GM12874 (cell line): ENCODE measurements around the gene BAAT.

Source experiments
- TF ChIP-seq, protein P1 (sequence below): IDR thresholded peaks from 2 replicates; pipeline ENCODE4 v1.5.1; 2011; ENCODE audit warnings: low read depth, mild to moderate bottlenecking, control low read depth, low read length, moderate library complexity; ENCODE audit not compliant: insufficient read depth

The BAAT gene

DNA sequence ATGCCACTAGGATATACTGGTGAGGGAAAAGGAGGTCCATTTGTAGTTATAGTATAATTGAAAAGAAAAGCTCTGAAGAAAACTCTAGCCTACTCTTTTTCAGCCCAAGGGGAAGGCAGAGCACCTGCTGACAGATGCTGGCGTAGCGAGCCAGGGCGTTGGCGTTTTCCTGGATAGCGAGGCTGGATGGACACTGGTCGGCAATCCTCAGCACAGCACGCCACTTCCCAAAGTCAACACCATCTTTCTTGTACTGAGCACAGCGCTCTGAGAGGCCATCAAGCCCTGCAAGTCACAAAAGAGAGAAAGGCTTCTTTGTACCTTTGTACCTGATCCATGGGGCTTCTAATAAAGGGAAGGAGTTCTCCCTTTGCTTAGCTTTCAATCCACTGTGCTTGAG, 42.6 kb upstream of the BAAT start:
- TF ChIP-seq, protein P1, sequence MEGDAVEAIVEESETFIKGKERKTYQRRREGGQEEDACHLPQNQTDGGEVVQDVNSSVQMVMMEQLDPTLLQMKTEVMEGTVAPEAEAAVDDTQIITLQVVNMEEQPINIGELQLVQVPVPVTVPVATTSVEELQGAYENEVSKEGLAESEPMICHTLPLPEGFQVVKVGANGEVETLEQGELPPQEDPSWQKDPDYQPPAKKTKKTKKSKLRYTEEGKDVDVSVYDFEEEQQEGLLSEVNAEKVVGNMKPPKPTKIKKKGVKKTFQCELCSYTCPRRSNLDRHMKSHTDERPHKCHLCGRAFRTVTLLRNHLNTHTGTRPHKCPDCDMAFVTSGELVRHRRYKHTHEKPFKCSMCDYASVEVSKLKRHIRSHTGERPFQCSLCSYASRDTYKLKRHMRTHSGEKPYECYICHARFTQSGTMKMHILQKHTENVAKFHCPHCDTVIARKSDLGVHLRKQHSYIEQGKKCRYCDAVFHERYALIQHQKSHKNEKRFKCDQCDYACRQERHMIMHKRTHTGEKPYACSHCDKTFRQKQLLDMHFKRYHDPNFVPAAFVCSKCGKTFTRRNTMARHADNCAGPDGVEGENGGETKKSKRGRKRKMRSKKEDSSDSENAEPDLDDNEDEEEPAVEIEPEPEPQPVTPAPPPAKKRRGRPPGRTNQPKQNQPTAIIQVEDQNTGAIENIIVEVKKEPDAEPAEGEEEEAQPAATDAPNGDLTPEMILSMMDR = no peak

DNA sequence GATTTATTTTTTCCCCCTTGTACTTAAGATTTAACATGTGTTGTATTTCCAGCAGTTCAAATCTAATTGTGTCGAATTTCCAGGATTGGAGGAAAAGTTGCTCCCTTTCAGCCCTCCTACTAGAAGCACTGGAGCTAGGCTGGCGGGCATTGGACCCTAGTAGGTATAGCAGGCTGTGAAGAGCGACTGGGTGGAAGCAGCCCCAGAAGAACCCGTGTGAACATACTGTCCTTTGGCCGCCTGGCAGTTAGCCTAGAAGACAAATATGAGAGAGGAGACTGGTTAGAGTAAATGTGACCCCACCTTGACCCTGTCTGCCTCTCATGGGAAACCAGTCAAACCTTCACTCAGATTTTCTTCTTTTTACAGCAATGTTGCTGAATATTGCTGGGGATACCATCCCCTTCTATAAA, 36.9 kb upstream of the BAAT start:
- TF ChIP-seq, protein P1 = no peak

DNA sequence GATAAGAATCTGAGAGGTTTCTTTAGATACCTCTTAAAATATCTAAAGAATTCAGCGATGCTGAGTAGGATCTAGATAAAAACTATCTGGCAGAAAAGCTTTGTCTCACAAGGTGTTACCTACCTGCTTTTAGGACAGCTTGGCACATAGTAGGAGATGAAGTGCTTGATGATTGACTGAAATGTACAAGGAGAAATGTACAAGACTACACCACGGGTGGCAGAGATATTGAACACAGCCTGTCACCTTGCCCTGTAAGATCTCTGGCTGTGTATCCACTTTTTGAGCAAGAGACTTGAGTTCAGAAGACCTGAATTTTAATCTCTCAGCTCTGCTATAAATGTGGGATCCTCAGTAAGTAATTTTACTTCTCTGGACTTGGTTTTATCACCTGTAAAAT, 35.1 kb upstream of the BAAT start:
- TF ChIP-seq, protein P1 = no peak

DNA sequence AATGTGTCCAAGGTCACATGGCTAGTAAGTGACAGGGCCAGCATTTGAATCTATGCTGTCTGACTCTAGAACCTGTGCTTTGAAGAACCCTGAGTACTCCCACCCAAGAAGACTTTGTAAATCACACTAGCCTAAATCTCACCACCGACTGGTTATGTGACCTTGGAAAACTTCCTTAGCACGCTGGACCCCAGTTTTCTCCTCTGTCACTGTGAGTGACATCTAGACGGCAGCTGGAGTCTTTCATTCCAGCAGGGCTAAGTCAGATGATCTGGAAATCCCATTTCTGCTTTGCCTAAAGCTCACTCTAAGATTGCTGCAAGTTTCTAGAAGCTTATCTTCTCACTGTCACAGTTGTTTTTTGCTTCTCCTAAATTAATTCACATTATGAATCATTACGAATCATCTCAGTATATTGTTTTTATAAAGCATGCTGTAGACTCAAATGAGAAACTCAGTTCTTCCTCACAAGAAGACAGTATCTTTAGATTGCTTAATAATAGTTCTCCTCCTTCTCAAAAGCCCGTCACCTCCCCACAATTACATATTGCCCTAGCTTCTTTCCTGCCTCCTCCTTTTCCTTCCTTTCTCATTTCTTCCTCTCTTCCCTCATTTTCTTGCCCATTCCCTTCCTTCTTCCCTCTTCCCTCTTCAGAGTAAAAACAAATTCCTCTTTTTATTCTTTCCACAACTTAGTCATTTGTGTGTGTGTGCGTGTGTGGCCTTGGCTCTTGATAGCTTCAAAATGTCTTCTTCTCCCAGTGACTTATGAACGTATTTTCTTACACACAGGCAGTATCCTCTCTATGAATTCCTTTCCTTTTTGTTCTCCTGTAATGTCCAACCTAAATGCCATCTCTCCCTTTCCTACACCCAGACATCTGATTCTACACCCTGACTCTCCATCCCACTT, 34.0 kb upstream of the BAAT start:
- TF ChIP-seq, protein P1 = no peak

DNA sequence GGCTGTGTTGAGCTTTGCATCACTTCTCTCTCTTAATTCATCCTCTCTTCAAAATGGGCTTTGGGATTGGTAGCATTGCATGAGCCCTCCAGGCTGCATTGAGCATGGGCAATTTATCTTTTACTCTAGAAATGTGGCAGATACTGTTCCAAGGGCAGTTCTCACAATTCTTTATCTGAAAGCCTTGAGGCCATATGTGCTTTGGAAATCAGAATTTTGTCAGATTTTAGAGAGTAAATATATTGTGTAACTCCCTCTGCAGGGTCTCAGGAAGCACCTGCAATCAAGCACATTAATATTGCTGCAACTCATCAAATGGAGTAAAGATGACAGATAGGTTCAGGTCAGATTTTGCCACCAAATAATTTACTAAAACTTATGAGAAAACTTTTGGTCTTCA, 33.2 kb upstream of the BAAT start:
- TF ChIP-seq, protein P1 = no peak

DNA sequence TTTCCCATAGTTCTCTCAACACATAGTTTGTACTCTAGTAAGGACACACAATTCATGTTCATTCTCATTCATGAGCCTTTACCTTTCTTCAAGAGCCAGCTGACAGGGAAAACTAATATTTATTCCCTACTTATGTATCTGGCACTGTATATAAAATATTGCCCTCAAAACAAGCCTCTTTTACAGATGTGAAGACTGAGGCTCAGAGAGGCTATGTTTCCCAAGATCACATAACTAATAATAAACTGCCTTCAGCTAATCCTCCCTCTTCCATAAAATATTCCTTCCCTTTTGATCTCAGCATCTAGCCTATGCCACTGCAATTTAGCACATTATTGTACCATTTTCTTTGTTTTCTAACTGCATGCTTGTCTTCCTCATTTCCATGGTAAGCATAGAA, 32.6 kb upstream of the BAAT start:
- TF ChIP-seq, protein P1 = no peak

DNA sequence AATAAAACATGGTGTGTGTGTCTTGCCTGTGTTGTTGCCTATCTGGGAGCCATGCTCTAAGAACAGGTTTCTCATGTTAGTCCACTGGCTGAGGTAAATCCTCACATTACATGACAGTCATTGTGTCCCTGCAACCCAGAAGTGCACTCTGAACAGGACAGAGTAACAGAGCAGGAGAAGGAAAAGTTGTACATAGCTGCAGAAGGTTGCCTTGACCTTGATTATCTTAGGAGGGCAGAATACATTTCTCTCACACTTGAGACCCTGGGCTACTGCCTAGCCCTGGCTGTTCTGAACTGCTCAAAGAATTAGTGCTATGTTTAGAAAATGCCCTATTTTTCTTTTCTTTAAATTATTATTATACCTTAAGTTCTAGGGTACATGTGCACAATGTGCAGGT, 30.8 kb upstream of the BAAT start:
- TF ChIP-seq, protein P1 = no peak
